Progenitor cell of endocrine pancreas (in vitro differentiated cells): Measurements from ENCODE around the gene PRR16. TPM values are rescaled to one million over a fixed set of nuclear protein-coding genes. Genes with fewer than 3 reads are reported as not detected.

Experiments
- DNase-seq: peaks from one replicate; pipeline ENCODE4 v3.0.0; 2021; ENCODE audit warnings: low spot score; ENCODE audit not compliant: unreplicated experiment
- H3K27ac Mint-ChIP-seq: 2 replicates; pipeline ENCODE4 v1.8.0; 2021; ENCODE audit warnings: mild to moderate bottlenecking, moderate library complexity, mixed read lengths
- H3K27me3 Mint-ChIP-seq: 2 replicates; pipeline ENCODE4 v1.8.0; 2021; ENCODE audit warnings: mixed read lengths
- H3K36me3 Mint-ChIP-seq: 2 replicates; pipeline ENCODE4 v1.8.0; 2022; ENCODE audit warnings: mixed read lengths; ENCODE audit not compliant: insufficient read depth
- H3K4me1 Mint-ChIP-seq: 2 replicates; pipeline ENCODE4 v1.8.0; 2021; ENCODE audit warnings: low read depth, mixed read lengths
- H3K4me3 Mint-ChIP-seq: 2 replicates; pipeline ENCODE4 v1.8.0; 2021; ENCODE audit warnings: low read depth, mild to moderate bottlenecking, moderate library complexity, mixed read lengths
- H3K9me3 Mint-ChIP-seq: 2 replicates; pipeline ENCODE4 v1.8.0; 2021; ENCODE audit warnings: low read depth, mixed read lengths
- CTCF ChIP-seq: fragments of 200-600 bp; sonication (generic); IDR thresholded peaks from one replicate; pipeline ENCODE4 v1.5.0; 2021; ENCODE audit warnings: antibody characterized with exemption, mild to moderate bottlenecking; ENCODE audit not compliant: unreplicated experiment
- total RNA-seq: library from RNA; stranded (reverse); gene quantifications from 2 replicates; pipeline ENCODE4 v1.2.1, GENCODE V29; 2021

Gene PRR16
- total RNA-seq, 1 donor from 2014 or later: not detected

- H3K4me1 Mint-ChIP-seq: no peaks in the 10 kb centered on the region
- H3K9me3 Mint-ChIP-seq: no peaks in the 10 kb centered on the region
- no peak overlapping the region for H3K27ac Mint-ChIP-seq
- H3K36me3 Mint-ChIP-seq: no peaks in the 10 kb centered on the region
- H3K4me3 Mint-ChIP-seq: no peak overlapping the region
- DNase-seq: no peak
- no peak for TF ChIP-seq CTCF
- H3K27me3 Mint-ChIP-seq: peaks cover 4% of the 10 kb centered on the region
Measured at GRCh38 chr5:120509053-120509452, 45.0 kb downstream of the PRR16 start.

DNA sequence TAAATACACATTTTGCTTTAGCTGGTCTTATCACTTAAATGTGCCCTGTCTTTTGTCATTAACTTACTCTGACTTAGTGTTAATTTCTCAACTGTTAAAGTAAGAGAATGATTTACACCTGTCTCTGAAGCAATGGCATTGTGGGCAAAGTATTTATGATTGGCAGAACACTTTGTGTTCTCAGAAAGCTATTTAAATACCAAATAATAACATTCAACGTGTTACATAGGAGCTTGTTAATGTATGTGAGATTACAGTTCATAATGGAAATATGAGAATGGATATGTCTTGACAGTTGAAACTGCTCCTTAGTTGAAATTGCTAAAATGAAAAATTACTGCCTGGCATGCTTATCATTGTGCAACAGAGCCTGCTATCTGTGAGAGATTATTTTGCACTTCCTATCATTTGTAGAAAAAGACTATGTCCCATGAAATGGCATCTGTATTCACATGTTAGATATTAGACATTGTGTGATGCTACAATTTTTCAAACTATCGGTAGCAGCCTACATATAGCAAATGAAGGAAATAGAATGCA lies 46.1 kb downstream of the PRR16 start:
- Mint-ChIP-seq H3K9me3 (no peaks in the 10 kb centered on the region), H3K27me3 (peaks cover 4% of the 10 kb centered on the region), H3K27ac (no peak overlapping the region), H3K4me1 (no peaks in the 10 kb centered on the region), H3K36me3 (no peaks in the 10 kb centered on the region), H3K4me3 (no peak overlapping the region)
- DNase-seq: no peak
- TF ChIP-seq CTCF: no peak

DNA sequence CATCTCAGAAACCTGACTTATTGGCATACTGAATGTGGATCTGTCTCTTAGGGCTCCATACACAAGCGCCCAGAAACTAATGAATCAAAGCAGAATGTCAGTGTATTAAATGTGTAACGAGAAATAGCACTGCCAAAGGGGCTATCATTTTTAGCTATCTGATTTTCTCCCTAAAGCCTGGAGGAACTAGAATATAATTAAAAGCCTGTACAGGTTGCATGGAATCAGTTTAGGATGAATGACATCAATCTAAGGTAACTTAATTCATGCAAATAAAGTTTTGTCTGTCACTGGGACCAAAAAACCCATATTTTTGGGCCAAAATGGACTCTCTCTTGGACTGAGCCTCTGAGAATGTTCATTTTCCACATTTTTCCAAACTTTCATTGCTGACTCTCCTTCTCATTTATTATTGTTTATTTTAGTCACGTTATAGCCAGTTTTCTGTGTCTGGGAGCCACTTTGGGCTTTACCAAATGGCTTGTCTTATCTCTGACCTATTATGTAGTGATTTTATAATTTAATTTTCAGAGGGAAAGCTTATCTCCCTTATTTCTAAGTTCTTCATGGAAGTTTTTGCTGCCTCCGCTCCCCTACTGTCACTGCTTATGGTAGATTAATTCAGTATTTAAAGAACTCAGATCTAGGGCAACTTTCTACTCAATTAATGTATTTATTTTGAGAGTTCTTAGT lies 47.0 kb downstream of the PRR16 start:
- no peak overlapping the region for H3K4me3 Mint-ChIP-seq
- no peaks in the 10 kb centered on the region for H3K9me3 Mint-ChIP-seq
- peaks cover 4% of the 10 kb centered on the region for H3K27me3 Mint-ChIP-seq
- TF ChIP-seq CTCF: no peak
- H3K27ac Mint-ChIP-seq: no peak overlapping the region
- no peaks in the 10 kb centered on the region for H3K36me3 Mint-ChIP-seq
- H3K4me1 Mint-ChIP-seq: no peaks in the 10 kb centered on the region
- DNase-seq: no peak

DNA sequence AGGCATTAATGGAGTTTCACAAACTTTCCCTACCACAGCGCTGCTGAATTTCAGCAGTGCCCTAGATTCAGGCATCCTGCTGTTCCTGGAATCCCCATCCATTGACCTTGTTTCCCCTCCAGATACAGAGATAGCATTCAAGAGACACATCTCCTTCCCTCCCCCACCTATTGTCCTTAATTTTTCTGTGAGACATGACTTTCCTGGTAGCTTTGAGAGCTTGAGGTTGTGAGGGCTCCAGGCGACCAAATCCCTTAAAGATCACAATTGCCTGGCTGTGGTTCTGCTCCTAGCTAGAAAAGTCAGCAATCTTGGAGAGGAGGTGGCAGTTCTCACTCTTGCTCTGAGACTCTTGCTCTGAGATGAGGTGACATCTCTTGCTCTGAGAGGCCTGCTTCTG lies 48.0 kb downstream of the PRR16 start:
- no peak for DNase-seq
- Mint-ChIP-seq H3K27me3 (peaks cover 4% of the 10 kb centered on the region), H3K4me1 (no peaks in the 10 kb centered on the region), H3K4me3 (no peak overlapping the region), H3K27ac (no peak overlapping the region), H3K9me3 (no peaks in the 10 kb centered on the region), H3K36me3 (no peaks in the 10 kb centered on the region)
- no peak for TF ChIP-seq CTCF

GRCh38 chr5:120512791-120513650 lies 48.9 kb downstream of the PRR16 start:
- no peak for DNase-seq
- Mint-ChIP-seq H3K27me3 (peaks cover 4% of the 10 kb centered on the region), H3K4me3 (no peak overlapping the region), H3K4me1 (no peaks in the 10 kb centered on the region), H3K27ac (no peak overlapping the region), H3K9me3 (no peaks in the 10 kb centered on the region), H3K36me3 (no peaks in the 10 kb centered on the region)
- TF ChIP-seq CTCF: no peak
